Thyroid gland (tissue), 4 donors: ENCODE measurements around the gene YWHAG. TPM values are rescaled to one million over a fixed set of nuclear protein-coding genes. Genes with fewer than 3 reads are reported as not detected.
"Not testable (repeated sequence)": the region's sequence is repeated elsewhere in the genome, so short reads cannot be mapped to it uniquely, and the experiment has no call there.

Source experiments
- DNase-seq, 2 donors: peaks; one replicate each; pipeline ENCODE4 v3.0.0-alpha.2; 2019
- H3K27ac ChIP-seq, 3 donors: fragments of 200-600 bp; sonication (generic); 1 replicate in 2 of 3; 2 replicates in 1 of 3; pipeline ENCODE4 v1.5.1; 2016 to 2019; ENCODE audit warnings: mild to moderate bottlenecking in 1 of 3, moderate library complexity in 1 of 3
- H3K27me3 ChIP-seq: fragments of 200-600 bp; sonication (generic); one replicate; pipeline ENCODE4 v1.5.1; 2019
- H3K36me3 ChIP-seq, 2 donors: fragments of 200-600 bp; sonication (generic); one replicate each; pipeline ENCODE4 v1.5.1; 2016 to 2019
- H3K4me1 ChIP-seq, 2 donors: fragments of 200-600 bp; sonication (generic); one replicate each; pipeline ENCODE4 v1.5.1; 2017 to 2019
- H3K4me3 ChIP-seq, 3 donors: fragments of 200-600 bp; sonication (generic); replicated peaks in 1 of 3; 1 replicate in 2 of 3; 2 replicates in 1 of 3; pipeline ENCODE4 v1.5.1; 2016; ENCODE audit warnings: mild to moderate bottlenecking in 1 of 3
- H3K9me3 ChIP-seq: fragments of 200-600 bp; sonication (generic); one replicate; pipeline ENCODE4 v1.5.1; 2017
- POLR2A ChIP-seq, 2 donors: fragments of 450-650 bp; IDR thresholded peaks; one replicate each; pipeline ENCODE4 v1.6.1; 2017; ENCODE audit warnings: antibody characterized with exemption in 2 of 2, mild to moderate bottlenecking in 2 of 2, moderate library complexity in 1 of 2
- WGBS, 2 donors: methylation state at CpG; one replicate each; pipeline ENCODE4 v1.1.5; 2017; 5-methylcytosine and 5-hydroxymethylcytosine counted together
- intact Hi-C: fragments of 100-400 bp; cut with DNase I; formaldehyde crosslinking; loops from one replicate; pipeline ENCODE4 v1.15.1; 2023
- total RNA-seq, 4 donors: library from RNA; depleted of rRNA; stranded (reverse); fragments of >200 nt; gene quantifications; one replicate each; pipeline ENCODE4 v1.2.3, GENCODE V29; 2016
- TF ChIP-seq, protein P1 (sequence below), 6 experiments: fragments of 200-600 bp in 3 of 6; fragments of 450-650 bp in 3 of 6; sonication (generic) in 3 of 6; IDR thresholded peaks; one replicate each; pipeline ENCODE4 v1.5.1; 2016 to 2019; ENCODE audit warnings: antibody characterized with exemption in 6 of 6, mild to moderate bottlenecking in 2 of 6, inconsistent platforms in 1 of 6, moderate library complexity in 1 of 6

The YWHAG gene
- total RNA-seq, 4 donors from 2014 or later = 37.4 to 43.4 (median 41.4) TPM

DNA sequence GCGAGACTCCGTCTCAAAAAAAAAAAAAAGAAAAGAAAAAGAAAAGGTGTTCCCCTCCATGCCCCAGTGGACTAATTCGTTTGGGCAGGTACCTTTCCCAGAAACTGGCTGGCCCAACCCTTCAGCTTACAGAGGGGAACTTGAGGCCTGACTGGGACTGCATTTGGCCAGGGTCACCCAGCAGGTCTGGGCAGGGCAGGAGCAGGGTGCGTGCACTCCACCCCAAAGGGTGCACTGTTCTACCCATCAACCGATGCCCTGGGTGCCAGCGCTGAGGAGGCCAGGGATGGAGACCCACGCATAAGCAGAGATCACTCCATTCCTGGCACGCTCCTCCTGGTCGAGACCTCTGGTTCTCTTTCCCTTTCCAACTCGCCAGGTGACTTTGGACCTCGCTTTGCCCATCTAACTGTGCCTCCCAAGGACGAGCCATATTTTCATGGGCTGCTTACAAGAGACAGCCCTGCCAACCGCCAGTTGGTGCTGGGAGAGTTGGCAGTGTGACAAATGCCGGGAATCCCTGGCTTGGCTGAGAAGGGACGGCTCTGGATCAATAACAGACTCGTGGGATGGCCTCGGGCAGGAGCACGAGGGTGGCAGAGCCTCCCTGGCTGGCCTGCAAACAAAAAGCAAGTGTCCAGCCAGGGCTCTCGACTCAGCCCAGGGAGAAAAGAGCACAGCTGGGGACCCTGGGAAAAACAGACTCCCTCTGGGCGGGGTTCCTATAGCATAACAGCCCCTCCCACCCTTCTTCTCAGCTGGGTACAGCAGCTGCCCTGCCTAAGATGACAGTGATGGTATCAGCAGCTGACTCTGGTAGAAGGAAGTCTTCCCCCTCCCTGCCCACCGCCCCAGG lies 48.5 kb downstream of the YWHAG start:
- intact Hi-C loops = no loop called here
- Histone ChIP-seq H3K4me1 (peaks cover 32 to 42% of the 10 kb centered on the region in 2 donors), H3K9me3 (no peaks in the 10 kb centered on the region), H3K27me3 (no peaks in the 10 kb centered on the region), H3K27ac (peak overlapping the region; percentile 45 to 83 (median 76)), H3K4me3 (no peak overlapping the region), H3K36me3 (no peaks in the 10 kb centered on the region)
- DNase-seq = peak; percentile 63 to 80
- WGBS, 2 donors = 53 to 56% methylated on average over 17 to 18 of the region's 21 CpGs
- TF ChIP-seq POLR2A (IDR thresholded peaks at IDR 0.05) = peak in 1 of 2 donors; percentile 9
- TF ChIP-seq, protein P1, sequence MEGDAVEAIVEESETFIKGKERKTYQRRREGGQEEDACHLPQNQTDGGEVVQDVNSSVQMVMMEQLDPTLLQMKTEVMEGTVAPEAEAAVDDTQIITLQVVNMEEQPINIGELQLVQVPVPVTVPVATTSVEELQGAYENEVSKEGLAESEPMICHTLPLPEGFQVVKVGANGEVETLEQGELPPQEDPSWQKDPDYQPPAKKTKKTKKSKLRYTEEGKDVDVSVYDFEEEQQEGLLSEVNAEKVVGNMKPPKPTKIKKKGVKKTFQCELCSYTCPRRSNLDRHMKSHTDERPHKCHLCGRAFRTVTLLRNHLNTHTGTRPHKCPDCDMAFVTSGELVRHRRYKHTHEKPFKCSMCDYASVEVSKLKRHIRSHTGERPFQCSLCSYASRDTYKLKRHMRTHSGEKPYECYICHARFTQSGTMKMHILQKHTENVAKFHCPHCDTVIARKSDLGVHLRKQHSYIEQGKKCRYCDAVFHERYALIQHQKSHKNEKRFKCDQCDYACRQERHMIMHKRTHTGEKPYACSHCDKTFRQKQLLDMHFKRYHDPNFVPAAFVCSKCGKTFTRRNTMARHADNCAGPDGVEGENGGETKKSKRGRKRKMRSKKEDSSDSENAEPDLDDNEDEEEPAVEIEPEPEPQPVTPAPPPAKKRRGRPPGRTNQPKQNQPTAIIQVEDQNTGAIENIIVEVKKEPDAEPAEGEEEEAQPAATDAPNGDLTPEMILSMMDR (IDR thresholded peaks at IDR 0.05) = no peak

DNA sequence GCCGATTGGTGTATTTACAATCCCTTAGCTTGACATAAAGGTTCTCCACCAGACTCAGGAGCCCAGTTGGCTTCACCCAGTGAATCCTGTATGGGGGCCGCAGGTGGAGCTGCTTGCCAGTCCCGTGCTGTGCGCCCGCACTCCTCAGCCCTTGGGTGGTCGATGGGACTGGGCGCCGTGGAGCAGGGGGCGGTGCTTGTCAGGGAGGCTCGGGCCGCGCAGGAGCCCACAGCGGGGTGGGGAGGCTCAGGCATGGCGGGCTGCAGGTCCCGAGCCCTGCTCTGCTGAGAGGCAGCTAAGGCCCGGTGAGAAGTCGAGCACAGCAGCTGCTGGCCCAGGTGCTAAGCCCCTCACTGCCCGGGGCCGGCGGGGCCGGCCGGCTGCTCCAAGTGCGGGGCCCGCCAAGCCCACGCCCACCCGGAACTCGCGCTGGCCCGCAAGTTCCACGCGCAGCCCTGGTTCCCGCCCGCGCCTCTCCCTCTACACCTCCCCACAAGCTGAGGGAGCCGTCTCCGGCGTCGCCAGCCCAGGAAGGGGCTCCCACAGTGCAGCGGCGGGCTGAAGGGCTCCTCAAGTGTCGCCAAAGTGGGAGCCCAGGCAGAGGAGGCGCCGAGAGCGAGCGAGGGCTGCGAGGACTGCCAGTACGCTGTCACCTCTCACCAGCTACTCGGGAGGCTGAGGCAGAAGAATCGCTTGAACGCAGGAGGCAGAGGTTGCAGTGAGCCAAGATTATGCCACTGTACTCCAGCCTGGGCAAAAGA lies 49.3 kb downstream of the YWHAG start:
- DNase-seq, H3K36me3 ChIP-seq, H3K27me3 ChIP-seq, intact Hi-C loops, H3K4me3 ChIP-seq, H3K27ac ChIP-seq, H3K9me3 ChIP-seq: not testable (repeated sequence)
- WGBS, 2 donors = 92 to 95% methylated on average over 8 to 13 of the region's 50 CpGs
- peaks cover 40 to 50% of the 10 kb centered on the region in 2 donors for H3K4me1 ChIP-seq

GRCh38 chr7:76308874-76309273 lies 49.9 kb downstream of the YWHAG start:
- peaks cover 47 to 50% of the 10 kb centered on the region in 2 donors for H3K4me1 ChIP-seq
- 86 to 96% methylated on average over 12 of the region's 12 CpGs for WGBS, 2 donors

GRCh38 chr7:76304888-76305375 lies 53.9 kb downstream of the YWHAG start:
- peak in 1 of 2 donors; percentile 85 for TF ChIP-seq POLR2A (IDR thresholded peaks at IDR 0.05)
- TF ChIP-seq, protein P1 (IDR thresholded peaks at IDR 0.05) = peak in 1 of 6 experiments; percentile 5
- WGBS, 2 donors = 30 to 36% methylated on average over 8 to 10 of the region's 10 CpGs
- Histone ChIP-seq H3K4me3 (no peak overlapping the region), H3K27ac (peak overlapping the region; percentile 100), H3K9me3 (no peaks in the 10 kb centered on the region), H3K27me3 (no peaks in the 10 kb centered on the region), H3K4me1 (peaks cover 48 to 57% of the 10 kb centered on the region in 2 donors), H3K36me3 (peaks cover 0 to 5% of the 10 kb centered on the region in 2 donors)
- intact Hi-C loops = no loop called here
- peak; percentile 91 to 94 for DNase-seq

More at GRCh38 chr7:76308874-76309273, 49.9 kb downstream of the YWHAG start:
- H3K36me3 ChIP-seq, H3K9me3 ChIP-seq, H3K27me3 ChIP-seq, H3K4me3 ChIP-seq, DNase-seq, intact Hi-C loops, H3K27ac ChIP-seq: not testable (repeated sequence)

DNA sequence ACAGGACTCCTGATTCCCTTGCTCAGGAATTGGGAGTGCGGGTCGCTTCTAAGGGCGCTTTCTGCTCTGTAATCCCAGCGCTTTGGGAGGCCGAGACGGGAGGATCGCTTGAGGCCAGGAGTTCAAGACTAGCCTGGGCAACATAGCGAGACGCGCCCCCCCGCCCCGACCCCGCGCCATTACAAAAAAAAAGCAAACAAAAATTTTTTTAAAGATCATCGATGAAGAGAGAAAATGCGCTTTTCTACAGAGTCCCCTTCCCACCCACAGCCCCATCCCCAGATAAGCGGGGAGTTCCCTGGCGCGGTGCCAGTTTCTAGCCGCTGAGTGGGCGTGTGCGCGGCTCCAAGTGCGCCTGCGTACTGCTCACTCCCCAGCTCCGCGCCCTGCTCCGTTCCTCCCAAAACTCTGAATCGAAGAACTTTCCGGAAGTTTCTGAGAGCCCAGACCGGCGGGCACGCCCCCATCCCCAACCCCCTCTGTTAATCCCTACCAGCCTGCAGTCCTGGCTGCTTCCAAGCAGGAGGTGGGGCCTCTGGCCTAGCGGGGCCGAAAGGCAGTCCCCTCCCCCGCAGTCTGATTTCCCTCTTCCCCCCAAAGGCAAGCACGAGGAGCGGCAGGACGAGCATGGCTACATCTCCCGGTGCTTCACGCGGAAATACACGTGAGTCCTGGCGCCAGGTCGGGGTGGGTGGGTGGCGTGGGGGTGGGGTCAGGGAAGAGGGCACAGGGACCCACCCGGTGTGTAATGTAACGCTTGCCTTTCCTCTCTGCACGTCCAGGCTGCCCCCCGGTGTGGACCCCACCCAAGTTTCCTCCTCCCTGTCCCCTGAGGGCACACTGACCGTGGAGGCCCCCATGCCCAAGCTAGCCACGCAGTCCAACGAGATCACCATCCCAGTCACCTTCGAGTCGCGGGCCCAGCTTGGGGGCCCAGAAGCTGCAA lies 55.3 kb downstream of the YWHAG start:
- Histone ChIP-seq H3K36me3 (peaks cover 0 to 5% of the 10 kb centered on the region in 2 donors), H3K4me1 (peaks cover 48 to 64% of the 10 kb centered on the region in 2 donors), H3K4me3 (peak overlapping the region; percentile 64 to 99 (median 88)), H3K27ac (peak overlapping the region; percentile 100), H3K27me3 (no peaks in the 10 kb centered on the region), H3K9me3 (no peaks in the 10 kb centered on the region)
- DNase-seq = peak; percentile 89 to 92
- TF ChIP-seq, protein P1 (IDR thresholded peaks at IDR 0.05) = no peak
- TF ChIP-seq POLR2A (IDR thresholded peaks at IDR 0.05) = peak in 1 of 2 donors; percentile 78
- WGBS, 2 donors = 2 to 5% methylated on average over 46 to 48 of the region's 56 CpGs
- intact Hi-C loops = no loop called here
